Midbrain (tissue), 1 donor: Measurements from ENCODE around the gene VLDLR.
A peak's percentile ranks its signal among the peaks of the same experiment; 100 is the strongest.

Source experiments
- DNase-seq: peaks from one replicate; lab custom pipeline; 2025; lab: John Stamatoyannopoulos, UW

Gene VLDLR

DNA sequence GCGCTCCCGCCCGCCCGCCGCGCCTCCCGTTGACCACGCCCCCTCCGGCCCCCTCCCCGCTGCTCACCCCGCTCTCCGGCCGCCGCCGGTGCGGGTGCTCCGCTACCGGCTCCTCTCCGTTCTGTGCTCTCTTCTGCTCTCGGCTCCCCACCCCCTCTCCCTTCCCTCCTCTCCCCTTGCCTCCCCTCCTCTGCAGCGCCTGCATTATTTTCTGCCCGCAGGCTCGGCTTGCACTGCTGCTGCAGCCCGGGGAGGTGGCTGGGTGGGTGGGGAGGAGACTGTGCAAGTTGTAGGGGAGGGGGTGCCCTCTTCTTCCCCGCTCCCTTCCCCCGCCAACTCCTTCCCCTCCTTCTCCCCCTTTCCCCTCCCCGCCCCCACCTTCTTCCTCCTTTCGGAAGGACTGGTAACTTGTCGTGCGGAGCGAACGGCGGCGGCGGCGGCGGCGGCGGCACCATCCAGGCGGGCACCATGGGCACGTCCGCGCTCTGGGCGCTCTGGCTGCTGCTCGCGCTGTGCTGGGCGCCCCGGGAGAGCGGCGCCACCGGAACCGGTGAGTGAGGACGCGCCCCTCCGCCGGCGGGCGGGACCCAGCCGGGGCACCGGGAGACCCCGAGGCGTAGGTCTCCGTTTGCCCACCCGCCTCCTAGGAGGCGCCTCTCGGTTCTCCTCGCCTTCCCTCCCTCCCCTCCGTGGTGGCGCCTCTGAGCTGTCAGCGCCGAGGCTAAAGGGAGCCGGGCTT is at the start of gene VLDLR:
Gene VLDLR, plus strand, starts transcription at position 66 of the 739 bp plus-strand sequence. Its CDS starts 403 bp downstream, at position 469.
- peak; percentile 68 for DNase-seq

DNA sequence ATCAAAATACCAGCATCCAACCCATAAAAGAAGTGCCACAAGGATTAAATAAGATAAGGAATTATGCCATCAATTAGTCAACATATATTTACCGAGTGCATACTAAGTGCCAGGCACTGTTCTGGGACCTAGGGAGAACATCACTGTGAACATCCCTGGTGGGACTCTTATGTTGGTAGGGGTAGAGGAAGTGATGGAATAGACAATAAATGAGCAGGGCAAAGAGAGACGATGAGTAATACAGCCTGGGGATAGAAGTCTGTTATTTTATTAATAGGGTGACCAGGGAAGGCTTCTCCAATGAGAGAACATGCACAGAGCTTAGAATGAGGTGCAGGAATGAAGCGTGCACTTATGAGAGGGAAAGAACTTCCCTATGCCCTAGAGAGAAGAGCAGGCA is 47.4 kb upstream of the VLDLR start:
- DNase-seq, result no peak

DNA sequence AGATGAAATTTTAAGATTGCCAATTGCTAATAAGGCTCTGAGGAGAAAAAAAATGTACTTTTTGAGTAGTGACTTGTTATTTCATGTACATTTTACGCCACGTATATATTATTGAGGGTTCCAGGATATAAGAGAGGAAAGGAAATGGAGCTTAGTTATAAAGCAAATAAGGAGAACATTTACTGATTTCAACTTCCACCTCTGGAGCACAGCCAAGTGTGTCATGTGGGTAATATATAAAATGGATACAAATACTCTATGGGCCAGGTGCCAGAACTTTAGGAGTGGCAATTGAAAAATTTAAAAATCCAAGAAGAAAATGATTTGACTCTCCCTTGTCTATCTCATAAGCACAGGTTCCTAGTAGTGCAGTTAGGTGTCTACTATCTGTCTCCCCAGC is 45.0 kb upstream of the VLDLR start:
- no peak for DNase-seq

DNA sequence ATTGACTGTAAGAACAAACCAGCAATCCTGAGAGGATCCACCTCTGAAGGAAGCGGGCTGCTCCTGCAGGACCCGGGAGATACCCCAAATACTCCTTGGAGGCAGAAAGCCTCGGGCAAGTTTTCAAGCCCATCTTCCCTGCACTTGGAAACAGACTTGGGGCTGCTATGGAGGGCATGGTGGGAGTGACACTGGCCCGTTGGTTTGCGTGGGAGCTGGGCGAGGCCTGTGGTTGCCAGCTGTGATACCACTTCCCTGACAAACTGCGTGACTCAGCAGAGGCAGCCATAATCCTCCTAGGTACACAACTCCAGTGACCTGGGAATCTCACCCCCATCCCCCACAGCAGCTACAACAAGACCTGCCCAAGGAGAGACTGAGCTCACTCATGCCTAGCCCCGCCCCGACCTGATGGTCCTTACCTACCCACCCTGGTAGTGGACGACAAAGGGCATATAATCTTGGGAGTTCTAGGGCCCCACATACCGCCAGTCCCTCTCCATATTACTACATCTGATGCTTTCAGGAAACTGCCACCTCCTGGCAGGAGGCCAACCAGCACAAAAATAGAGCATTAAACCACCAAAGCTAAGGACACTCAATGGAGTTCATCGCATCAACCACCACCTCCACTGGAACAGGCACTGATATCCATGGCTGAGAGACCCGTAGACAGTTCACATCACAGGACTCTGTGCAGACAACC is 38.1 kb upstream of the VLDLR start:
- DNase-seq, result no peak

GRCh38 chr9:2591967-2592366 is 29.6 kb upstream of the VLDLR start:
- no peak for DNase-seq

- no peak for DNase-seq
Measured at GRCh38 chr9:2593744-2594143, 27.8 kb upstream of the VLDLR start.

- no peak for DNase-seq
Measured at GRCh38 chr9:2595973-2596372, 25.6 kb upstream of the VLDLR start.

DNA sequence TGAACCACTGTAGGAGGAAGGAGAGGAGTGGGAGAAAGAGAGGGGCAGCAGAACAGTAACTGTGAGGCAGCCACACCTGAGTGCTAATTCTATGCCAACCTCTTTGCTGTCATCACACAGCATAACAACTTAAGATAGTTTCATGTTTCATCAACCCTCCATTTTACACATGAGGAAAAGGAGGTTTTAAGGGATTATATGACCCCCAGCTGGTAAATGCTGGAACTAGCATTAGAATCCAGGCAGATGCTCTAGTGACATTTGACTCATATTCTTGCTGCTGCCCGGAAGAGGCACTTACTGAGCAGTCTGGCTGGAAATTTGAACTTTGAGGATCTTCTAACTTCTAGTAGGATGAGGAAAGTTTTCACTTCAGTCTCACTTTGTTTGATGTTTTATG is 24.1 kb upstream of the VLDLR start:
- DNase-seq, result no peak

- no peak for DNase-seq
Measured at GRCh38 chr9:2599896-2600295, 21.7 kb upstream of the VLDLR start.

DNA sequence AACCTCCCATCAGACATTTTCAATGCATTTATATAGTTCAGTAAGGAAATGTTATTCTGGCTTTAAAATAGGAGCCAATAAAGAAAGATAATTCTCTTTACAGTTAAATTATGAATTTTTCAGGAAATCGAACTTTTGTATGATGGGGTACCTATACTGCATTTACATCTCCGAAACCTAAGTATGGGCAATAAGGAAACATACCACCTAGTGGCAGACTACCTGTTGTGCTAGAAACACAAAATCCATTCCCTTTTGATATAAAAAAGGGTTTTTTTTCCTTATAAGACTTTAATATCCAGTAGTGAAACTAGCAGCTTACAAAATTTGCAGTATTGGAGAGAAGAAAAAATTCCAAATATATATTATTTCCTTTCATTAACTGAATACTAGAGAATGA is 21.3 kb upstream of the VLDLR start:
- no peak for DNase-seq

GRCh38 chr9:2601785-2602378 is 19.7 kb upstream of the VLDLR start:
- DNase-seq, result no peak

- no peak for DNase-seq
Measured at GRCh38 chr9:2602704-2603116, 18.9 kb upstream of the VLDLR start.

DNA sequence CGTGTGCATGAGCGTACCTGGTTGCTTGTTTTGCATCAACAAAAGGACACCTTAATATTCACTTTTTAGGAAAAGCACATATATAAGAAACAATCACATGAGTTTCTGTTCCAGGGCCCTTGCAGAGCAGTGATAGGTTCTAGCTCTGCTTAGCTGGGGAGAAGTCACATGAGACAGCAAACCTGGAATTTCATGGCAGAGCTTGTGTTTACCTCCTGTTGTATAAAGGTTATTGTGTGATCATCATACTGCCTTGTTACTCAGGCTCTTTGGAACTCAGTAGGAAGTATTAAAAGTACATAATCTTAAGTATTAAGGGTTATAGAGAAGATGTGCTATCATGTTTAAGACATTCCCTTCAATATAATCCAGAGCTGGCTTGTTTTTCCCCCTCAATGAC is 18.0 kb upstream of the VLDLR start:
- DNase-seq, result no peak

GRCh38 chr9:2605246-2605645 is 16.3 kb upstream of the VLDLR start:
- no peak for DNase-seq

DNA sequence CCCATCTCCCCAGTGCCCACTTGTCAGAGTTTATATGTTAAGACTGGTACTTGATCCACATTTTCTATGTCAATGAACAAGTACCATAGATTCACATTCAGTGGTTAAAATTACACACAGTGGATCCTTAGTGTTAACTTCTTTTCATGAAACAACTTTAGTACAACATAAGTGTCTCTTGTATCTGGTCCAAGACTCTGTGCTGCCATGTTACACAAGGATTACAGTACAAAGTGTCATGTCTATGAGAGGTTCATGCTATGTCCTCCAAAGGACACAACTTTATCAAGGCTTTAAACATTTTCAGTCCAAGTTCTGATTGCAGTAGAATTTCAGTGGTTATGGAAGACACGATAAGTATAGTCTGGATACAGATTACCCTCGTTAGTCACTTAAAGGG is 13.3 kb upstream of the VLDLR start:
- no peak for DNase-seq

- no peak for DNase-seq
Measured at GRCh38 chr9:2610985-2611384, 10.6 kb upstream of the VLDLR start.

DNA sequence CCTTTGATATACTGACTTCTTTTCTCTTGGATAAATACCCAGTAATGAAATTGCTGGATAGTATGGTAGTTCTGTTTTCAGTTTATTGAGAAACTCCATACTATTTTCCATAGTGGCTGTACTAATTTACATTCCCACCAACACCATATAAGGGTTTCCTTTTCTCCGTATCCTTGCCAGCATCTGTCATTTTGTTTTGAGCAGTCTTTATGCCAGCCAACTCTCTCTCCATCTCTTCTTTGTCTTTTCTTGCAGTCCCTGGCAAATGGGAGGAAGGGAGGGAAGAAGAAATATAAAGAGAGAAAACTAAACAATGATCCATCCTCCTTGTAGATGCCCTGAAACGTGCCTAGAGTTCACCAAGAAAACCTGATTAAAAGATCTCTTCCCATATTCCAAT is 9.6 kb upstream of the VLDLR start:
- no peak for DNase-seq

DNA sequence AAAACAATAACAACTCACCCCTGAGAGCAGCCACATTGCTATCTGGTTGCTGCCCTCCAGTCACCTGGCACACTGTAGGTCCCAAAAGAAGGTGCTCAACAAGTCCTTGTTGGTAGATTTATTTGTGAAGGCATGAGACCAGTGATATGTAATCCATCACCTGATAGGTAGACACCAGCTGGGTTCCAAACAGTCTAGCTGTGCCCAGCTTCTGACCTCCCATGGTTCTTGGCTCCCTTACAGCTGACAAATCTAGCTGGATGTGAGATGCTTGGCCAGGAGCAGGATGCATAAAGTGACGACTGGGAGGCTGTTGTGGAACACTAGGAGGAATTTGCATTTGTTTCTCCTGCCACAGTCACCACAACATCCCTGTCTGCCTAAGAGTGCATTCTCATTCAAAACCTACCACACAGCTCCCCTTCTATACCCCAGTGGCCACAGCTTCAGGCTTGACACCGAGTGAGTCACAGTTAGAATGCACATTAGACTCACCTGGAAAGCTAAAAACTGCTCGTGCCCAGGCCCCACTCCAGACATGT is 7.8 kb upstream of the VLDLR start:
- DNase-seq, result no peak

DNA sequence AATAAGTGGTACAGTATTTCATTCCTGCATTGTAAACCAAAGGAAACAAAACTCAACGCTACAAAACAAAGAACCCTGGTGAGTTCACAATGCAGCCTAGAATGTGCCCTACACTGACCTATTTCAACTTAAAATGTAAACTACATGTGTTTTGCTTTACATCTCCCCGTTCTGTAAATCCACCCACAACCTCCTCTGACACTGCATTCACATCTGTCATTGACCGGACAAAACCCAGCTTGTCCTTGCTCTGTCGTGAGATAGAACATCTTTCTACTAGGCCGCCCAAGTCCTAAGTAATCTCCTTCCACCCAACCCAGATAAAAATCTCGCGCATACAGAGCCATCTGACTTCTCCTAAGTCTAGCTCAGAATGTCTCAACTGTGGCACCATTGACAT is 6.1 kb upstream of the VLDLR start:
- DNase-seq, result no peak

GRCh38 chr9:2616692-2617377 is 4.8 kb upstream of the VLDLR start:
- DNase-seq, result no peak

- DNase-seq, result no peak
Measured at GRCh38 chr9:2618289-2618688, 3.3 kb upstream of the VLDLR start.

GRCh38 chr9:2620919-2621721 is 467 bp upstream of the VLDLR start:
- peak; percentile 68 for DNase-seq
